Fibroblast of mammary gland (primary cell): ENCODE results near the gene UAP1.

Experiments used
- DNase-seq: peaks from one replicate; pipeline ENCODE4 v3.0.0-alpha.2; 2010; ENCODE audit warnings: low read depth
- H3K4me3 ChIP-seq: 2 replicates; pipeline ENCODE4 v1.5.1; 2011; ENCODE audit warnings: low read depth, mild to moderate bottlenecking, low read length, moderate library complexity; ENCODE audit not compliant: control insufficient read depth
- CTCF ChIP-seq: conservative IDR thresholded peaks from 2 replicates; pipeline ENCODE4 v1.5.1; 2011; ENCODE audit warnings: low read depth, low read length, inconsistent platforms; ENCODE audit not compliant: control insufficient read depth, insufficient read depth

Gene UAP1

GRCh38 chr1:162641114-162641513 is 79.6 kb downstream of the UAP1 start:
- no peak for TF ChIP-seq CTCF
- DNase-seq = no peak
- no peak overlapping the region for H3K4me3 ChIP-seq

- DNase-seq = no peak
- H3K4me3 ChIP-seq = no peak overlapping the region
- no peak for TF ChIP-seq CTCF
These were observed 83.4 kb downstream of the UAP1 start for GRCh38 chr1:162644986-162645314.

- H3K4me3 ChIP-seq = no peak overlapping the region
- DNase-seq = no peak
- no peak for TF ChIP-seq CTCF
These were observed 84.1 kb downstream of the UAP1 start for GRCh38 chr1:162645666-162646065.

GRCh38 chr1:162649583-162649982 is 88.1 kb downstream of the UAP1 start:
- H3K4me3 ChIP-seq = no peak overlapping the region
- TF ChIP-seq CTCF = no peak
- DNase-seq = peak; percentile 61
